Measurements from ENCODE around the gene NSRP1.
"Not testable (repeated sequence)": the region's sequence is repeated elsewhere in the genome, so short reads cannot be mapped to it uniquely, and the experiment has no call there.

The NSRP1 gene

GRCh38 chr17:30118635-30119034 is 2.0 kb downstream of the NSRP1 start:
- not testable (repeated sequence) for DNase-seq (ENCODE audit: low read depth)

- no peak for DNase-seq (ENCODE audit: low read depth)
Observed at GRCh38 chr17:30124273-30124796, 7.7 kb downstream of the NSRP1 start.

- no peak for DNase-seq (ENCODE audit: low read depth)
Observed at GRCh38 chr17:30130121-30130520, 13.5 kb downstream of the NSRP1 start.

GRCh38 chr17:30132615-30133014 is 16.0 kb downstream of the NSRP1 start:
- DNase-seq (ENCODE audit: low read depth), result no peak

- no peak for DNase-seq (ENCODE audit: low read depth)
Observed at GRCh38 chr17:30133197-30133596, 16.6 kb downstream of the NSRP1 start.

- no peak for DNase-seq (ENCODE audit: low read depth)
Observed at GRCh38 chr17:30134551-30134950, 17.9 kb downstream of the NSRP1 start.

- no peak for DNase-seq (ENCODE audit: low read depth)
Observed at GRCh38 chr17:30137158-30137557, 20.5 kb downstream of the NSRP1 start.

DNA sequence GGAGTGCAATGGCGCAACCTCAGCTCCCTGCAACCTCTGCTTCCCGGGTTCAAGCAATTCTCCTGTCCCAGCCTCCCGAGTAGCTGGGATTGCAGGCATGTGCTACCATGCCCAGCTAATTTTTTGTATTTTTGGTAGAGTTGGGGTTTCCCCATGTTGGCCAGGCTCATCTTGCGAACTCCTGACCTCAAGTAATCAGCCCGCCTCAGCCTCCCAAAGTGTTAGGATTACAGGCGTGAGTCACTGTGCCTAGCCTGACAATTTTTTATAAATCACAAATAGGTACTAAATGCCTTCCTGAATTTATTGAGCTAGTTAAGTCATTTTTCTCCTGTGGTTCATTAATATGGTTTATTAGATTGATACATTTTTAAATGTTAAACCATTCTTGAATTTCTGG is 31.2 kb downstream of the NSRP1 start:
- not testable (repeated sequence) for DNase-seq (ENCODE audit: low read depth)

DNA sequence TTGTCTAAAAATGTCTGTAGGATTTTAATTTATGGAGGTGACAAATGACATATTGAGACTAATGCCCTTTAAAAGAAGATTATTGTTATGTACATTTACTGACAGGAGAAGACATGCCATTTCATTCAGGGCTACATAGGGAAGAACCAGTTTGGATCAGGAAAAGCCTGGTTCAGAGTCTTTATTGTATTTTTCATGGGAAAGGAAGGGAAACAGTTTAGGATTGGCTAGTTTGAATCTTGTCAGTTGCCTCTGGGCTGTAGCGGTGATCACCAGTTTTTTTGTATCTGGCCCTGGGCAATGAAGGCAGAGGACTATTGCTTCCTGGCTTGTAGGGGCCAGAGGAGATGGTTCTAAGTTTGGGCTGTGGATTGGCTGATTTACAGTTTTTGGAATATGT is 31.8 kb downstream of the NSRP1 start:
- DNase-seq (ENCODE audit: low read depth), result no peak

- DNase-seq (ENCODE audit: low read depth), result no peak
Observed at GRCh38 chr17:30151471-30151870, 34.9 kb downstream of the NSRP1 start.

DNA sequence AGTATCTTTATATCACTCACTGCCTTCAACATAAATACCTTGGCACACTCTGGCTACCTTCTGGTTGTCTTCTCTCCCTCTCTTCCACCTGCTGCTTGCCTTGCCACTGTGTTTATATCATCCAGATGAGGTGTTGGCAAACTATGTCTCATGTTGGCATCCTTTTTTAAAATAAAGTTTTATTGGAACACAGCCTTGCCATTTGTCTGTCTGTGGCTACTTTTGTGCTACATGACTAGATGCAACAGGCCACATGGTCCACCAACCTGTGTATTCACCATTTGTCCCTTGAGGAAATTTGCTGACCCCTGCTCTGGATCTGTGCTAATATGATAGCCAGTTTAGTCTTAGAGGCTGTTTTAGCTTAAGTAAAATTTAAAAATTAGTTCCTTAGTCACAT is 36.8 kb downstream of the NSRP1 start:
- DNase-seq (ENCODE audit: low read depth), result no peak

GRCh38 chr17:30155389-30155788 is 38.8 kb downstream of the NSRP1 start:
- DNase-seq (ENCODE audit: low read depth), result no peak

- no peak for DNase-seq (ENCODE audit: low read depth)
Observed at GRCh38 chr17:30158896-30159625, 42.4 kb downstream of the NSRP1 start.

- DNase-seq (ENCODE audit: low read depth), result no peak
Observed at GRCh38 chr17:30160419-30161172, 44.0 kb downstream of the NSRP1 start.

- DNase-seq (ENCODE audit: low read depth), result no peak
Observed at GRCh38 chr17:30161601-30162000, 45.0 kb downstream of the NSRP1 start.

GRCh38 chr17:30164531-30164930 is 47.9 kb downstream of the NSRP1 start:
- no peak for DNase-seq (ENCODE audit: low read depth)

- no peak for DNase-seq (ENCODE audit: low read depth)
Observed at GRCh38 chr17:30165147-30165546, 48.5 kb downstream of the NSRP1 start.

DNA sequence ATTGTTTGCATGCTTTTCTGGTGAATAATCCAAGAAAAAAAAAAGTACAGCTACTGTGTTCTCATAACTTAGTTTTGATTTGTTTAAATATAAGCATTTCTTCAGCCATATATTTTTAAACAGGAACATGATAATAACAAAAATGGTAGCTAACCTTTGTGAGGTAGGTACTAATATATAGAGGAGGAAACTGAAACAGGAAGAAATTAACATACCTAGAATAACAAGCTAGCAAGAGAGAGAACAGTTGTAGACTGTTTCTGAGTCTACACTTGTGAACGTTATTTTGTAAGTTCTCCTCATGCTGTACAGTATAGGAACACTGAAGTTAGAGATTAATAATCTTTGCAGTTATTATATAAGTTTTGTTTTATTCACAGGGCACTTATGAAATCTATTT is 49.3 kb downstream of the NSRP1 start:
- DNase-seq (ENCODE audit: low read depth), result no peak

DNA sequence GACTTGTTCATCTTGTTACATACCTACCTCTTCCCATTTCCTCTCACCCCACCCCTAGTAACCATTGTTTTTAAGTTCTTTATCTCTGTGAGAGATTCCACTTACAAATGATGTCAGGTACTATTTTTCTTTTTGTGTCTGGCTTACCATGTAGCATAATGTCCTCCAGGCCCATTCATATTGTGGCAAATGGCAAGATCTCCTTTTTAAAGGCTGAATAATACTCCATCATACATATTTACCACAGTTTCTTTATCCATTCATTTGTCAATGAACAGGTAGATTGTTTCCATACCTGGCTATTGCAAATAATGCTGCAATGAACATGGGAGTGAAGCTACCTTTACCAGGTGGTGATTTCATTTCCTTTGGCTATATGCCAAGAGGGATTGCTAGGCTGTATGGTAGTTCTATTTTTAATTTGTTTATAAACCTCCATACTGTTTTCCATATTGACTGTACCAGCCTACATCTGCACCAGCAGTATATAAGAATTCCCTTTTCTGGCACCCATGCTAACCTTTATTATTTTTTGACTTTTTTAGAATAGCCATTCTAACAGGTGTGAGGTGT is 53.9 kb downstream of the NSRP1 start:
- DNase-seq (ENCODE audit: low read depth), result no peak

GRCh38 chr17:30172560-30172959 is 55.9 kb downstream of the NSRP1 start:
- DNase-seq (ENCODE audit: low read depth), result no peak

DNA sequence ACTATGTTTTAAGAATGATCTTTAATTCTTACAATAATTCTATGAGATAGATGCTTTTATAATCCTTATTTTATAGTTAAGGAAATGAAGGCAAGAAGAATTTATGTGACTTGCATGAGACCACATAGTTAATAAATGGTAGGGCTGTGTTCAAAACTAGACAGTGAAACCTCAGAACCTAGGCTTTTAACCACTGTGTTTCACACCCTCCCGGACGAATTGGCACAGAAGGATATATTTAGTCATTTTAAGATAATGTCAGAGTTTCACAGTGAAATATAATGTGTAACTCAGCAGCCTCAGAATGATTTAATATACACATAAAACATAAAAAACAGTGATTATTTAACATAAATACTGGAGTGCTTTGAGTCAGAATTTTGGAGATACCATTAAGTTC is 57.0 kb downstream of the NSRP1 start:
- no peak for DNase-seq (ENCODE audit: low read depth)

DNA sequence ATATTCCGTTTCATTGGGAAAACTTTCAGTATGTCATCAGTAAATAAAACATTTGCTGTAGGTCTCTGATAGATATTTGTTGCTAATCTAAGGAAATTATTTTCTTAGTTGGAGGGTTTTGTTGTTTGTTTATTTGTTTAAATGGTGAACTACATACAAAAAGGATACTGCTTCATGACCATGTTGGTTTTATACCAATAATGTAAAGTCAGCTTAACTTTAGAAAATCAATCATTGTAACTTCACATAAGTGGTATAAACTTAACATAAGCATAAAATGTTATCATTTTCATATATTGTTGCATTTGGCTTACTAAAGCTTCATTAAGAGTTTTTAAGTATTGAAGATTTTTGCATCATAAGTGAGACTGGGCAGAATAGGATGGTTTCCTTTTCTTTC is 57.9 kb downstream of the NSRP1 start:
- DNase-seq (ENCODE audit: low read depth), result no peak

DNA sequence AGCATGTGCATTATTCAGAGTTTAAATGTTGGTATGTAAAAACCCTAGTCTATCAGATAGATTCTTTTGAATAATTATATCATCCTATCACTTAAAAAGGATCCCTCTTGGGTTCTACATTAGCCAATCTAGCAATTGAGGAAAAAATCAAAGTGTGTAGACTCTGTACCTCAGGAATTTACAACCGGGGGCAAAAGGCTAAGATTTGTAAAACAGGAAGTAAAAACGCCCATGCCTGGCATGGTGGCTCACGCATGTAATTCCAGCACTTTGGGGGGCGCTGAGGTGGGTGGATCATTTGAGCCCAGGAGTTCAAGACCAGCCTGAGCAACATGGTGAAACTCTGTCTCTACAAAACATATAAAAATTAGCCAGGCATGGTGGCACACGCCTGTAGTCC is 60.2 kb downstream of the NSRP1 start:
- DNase-seq (ENCODE audit: low read depth), result no peak

Data from activated T-cell treated with anti-CD3 and anti-CD28 coated beads for 24 hours (primary cell).